Thoracic aorta (tissue), 2 donors: Measurements from ENCODE around the gene ACP2. TPM values are rescaled to one million over a fixed set of nuclear protein-coding genes. Genes with fewer than 3 reads are reported as not detected.

Experiments used
- ATAC-seq: fragments of 150-250 bp; one replicate; pipeline ENCODE4 v1.8.0; 2017; ENCODE audit warnings: low read depth; ENCODE audit not compliant: insufficient number of reproducible peaks, low FRiP score
- DNase-seq: peaks from one replicate; pipeline ENCODE4 v3.0.0-alpha.2; 2020; ENCODE audit warnings: low spot score
- H3K27ac ChIP-seq, 2 donors: fragments of 200-600 bp; sonication (generic); 1 replicate in 1 of 2; 2 replicates in 1 of 2; pipeline ENCODE4 v1.5.1; 2016; ENCODE audit warnings: mild to moderate bottlenecking in 2 of 2, moderate library complexity in 2 of 2
- H3K27me3 ChIP-seq: fragments of 200-600 bp; sonication (generic); replicated peaks from 2 replicates; pipeline ENCODE4 v1.6.0; 2016; ENCODE audit warnings: mild to moderate bottlenecking; ENCODE audit not compliant: insufficient read depth
- H3K36me3 ChIP-seq: fragments of 200-600 bp; sonication (generic); one replicate; pipeline ENCODE4 v1.5.1; 2016
- H3K4me1 ChIP-seq, 2 donors: fragments of 200-600 bp; sonication (generic); 1 replicate in 1 of 2; 2 replicates in 1 of 2; pipeline versions ENCODE4 v1.5.1 to v1.6.0; 2016; ENCODE audit warnings: low read depth in 2 of 2, mild to moderate bottlenecking in 1 of 2; ENCODE audit not compliant: control insufficient read depth in 1 of 2
- H3K4me3 ChIP-seq: fragments of 200-600 bp; sonication (generic); 2 replicates; pipeline ENCODE4 v1.5.1; 2016; ENCODE audit warnings: mild to moderate bottlenecking
- H3K9me3 ChIP-seq: fragments of 200-600 bp; sonication (generic); 2 replicates; pipeline ENCODE4 v1.5.1; 2016
- total RNA-seq, 2 donors: library from RNA; depleted of rRNA; stranded (reverse); fragments of >200 nt; gene quantifications; one replicate each; pipeline versions ENCODE4 v1.1.0 to v1.2.3, GENCODE V29; 2016
- TF ChIP-seq, protein P1 (sequence below): fragments of 200-600 bp; sonication (generic); IDR thresholded peaks from one replicate; pipeline ENCODE4 v1.5.1; 2019; ENCODE audit warnings: antibody characterized with exemption

The ACP2 gene
- total RNA-seq, 2 donors from 2014 or later = 39.4 to 59.7 TPM

DNA sequence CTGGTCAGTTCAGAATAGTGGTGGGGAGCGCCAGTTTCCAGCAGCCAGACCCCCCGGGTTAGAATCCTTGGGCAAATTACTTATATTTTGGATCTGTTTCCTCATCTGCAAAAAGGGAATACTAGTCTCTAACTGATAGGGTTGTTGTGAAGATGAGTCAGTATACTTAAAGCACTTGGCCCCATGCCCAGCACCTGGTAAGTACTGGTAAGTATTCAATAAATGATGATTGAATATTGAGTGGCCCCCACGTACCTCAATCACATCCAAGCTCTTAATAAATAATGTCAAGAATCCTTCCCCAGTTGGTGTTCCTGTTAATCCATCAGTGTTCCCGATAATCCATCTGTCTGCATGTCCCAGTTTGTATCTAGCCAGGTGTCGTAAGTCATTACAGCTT is 12.1 kb downstream of the ACP2 start:
- no peaks in the 10 kb centered on the region for H3K4me1 ChIP-seq
- H3K36me3 ChIP-seq = peaks cover 37% of the 10 kb centered on the region
- H3K27me3 ChIP-seq = no peaks in the 10 kb centered on the region
- TF ChIP-seq, protein P1, sequence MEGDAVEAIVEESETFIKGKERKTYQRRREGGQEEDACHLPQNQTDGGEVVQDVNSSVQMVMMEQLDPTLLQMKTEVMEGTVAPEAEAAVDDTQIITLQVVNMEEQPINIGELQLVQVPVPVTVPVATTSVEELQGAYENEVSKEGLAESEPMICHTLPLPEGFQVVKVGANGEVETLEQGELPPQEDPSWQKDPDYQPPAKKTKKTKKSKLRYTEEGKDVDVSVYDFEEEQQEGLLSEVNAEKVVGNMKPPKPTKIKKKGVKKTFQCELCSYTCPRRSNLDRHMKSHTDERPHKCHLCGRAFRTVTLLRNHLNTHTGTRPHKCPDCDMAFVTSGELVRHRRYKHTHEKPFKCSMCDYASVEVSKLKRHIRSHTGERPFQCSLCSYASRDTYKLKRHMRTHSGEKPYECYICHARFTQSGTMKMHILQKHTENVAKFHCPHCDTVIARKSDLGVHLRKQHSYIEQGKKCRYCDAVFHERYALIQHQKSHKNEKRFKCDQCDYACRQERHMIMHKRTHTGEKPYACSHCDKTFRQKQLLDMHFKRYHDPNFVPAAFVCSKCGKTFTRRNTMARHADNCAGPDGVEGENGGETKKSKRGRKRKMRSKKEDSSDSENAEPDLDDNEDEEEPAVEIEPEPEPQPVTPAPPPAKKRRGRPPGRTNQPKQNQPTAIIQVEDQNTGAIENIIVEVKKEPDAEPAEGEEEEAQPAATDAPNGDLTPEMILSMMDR = no peak
- H3K27ac ChIP-seq = no peak overlapping the region
- H3K4me3 ChIP-seq = no peak overlapping the region
- no peak for ATAC-seq
- H3K9me3 ChIP-seq = no peaks in the 10 kb centered on the region
- DNase-seq = no peak

DNA sequence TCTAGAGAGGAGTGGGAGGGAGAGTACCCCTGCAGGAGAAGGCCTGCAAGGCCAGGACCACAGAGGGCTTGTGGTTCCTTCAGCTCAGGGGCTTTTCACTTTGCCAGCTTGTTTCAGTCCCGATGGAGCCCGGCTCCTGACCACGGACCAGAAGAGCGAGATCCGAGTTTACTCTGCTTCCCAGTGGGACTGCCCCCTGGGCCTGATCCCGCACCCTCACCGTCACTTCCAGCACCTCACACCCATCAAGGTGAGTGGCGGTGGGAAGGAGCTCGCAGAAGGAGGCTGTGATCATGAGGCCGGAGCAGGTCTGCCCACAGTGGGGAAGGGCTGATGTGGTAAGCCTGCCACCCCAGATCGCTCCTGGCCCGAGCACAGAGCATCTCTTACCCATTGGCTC is 13.5 kb downstream of the ACP2 start:
- H3K9me3 ChIP-seq = no peaks in the 10 kb centered on the region
- no peak overlapping the region for H3K27ac ChIP-seq
- H3K4me1 ChIP-seq = no peaks in the 10 kb centered on the region
- no peaks in the 10 kb centered on the region for H3K27me3 ChIP-seq
- no peak overlapping the region for H3K4me3 ChIP-seq
- ATAC-seq (no peak), DNase-seq (no peak)
- H3K36me3 ChIP-seq = peaks cover 30% of the 10 kb centered on the region
- TF ChIP-seq, protein P1 = no peak

DNA sequence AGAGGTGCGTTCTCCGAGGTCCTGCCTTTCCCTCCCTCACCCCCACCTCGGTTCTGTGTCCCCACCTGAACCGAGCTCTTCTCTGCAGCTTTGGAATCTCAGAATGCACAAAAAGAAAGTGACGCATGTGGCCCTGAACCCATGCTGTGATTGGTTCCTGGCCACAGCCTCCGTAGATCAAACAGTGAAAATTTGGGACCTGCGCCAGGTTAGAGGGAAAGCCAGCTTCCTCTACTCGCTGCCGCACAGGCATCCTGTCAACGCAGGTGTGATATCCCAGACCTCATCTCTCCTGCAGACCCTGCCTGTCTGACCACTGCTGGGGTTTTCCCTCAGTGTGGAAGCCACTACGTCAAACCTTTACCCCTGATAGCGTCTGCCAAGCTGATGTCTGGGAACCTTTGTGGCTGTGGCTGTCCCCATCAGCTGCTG is 13.9 kb downstream of the ACP2 start:
- no peaks in the 10 kb centered on the region for H3K9me3 ChIP-seq
- peaks cover 26% of the 10 kb centered on the region for H3K36me3 ChIP-seq
- no peak overlapping the region for H3K4me3 ChIP-seq
- H3K4me1 ChIP-seq = no peaks in the 10 kb centered on the region
- H3K27ac ChIP-seq = no peak overlapping the region
- no peak for DNase-seq
- TF ChIP-seq, protein P1 = no peak
- ATAC-seq = no peak
- H3K27me3 ChIP-seq = no peaks in the 10 kb centered on the region

DNA sequence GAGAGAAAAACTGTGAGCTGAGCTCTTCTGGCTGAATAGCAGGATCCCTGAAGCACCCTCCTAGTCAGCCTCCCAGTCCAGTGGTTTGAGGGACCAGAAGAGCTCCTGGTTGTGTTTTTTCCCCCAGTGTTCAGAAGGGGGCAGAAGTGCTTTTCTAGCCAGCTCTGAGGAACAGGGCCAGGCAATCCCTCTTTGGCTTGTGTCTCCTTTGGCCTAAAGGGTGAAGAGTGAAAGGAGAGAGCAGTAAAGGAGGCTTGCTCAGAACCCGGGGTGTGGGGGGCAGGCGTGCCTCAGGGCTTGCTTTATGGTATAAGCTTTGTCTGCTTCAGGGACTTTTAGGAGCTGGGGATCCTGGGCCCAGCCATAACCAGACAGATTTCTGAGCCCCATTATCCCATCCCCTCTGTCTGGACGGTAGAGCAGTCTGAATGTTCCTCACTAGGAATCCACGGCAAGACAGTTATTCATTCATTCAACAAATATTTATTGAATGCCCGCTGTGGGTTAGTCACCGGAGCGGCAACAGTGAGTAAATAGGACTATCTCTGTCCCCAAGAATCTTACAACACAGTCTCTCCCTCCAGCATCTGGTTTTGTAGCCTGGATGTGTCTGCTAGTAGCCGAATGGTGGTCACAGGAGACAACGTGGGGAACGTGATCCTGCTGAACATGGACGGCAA is 14.5 kb downstream of the ACP2 start:
- no peaks in the 10 kb centered on the region for H3K27me3 ChIP-seq
- no peak overlapping the region for H3K27ac ChIP-seq
- TF ChIP-seq, protein P1 = no peak
- H3K4me1 ChIP-seq = no peaks in the 10 kb centered on the region
- H3K36me3 ChIP-seq = peaks cover 20% of the 10 kb centered on the region
- DNase-seq = no peak
- H3K4me3 ChIP-seq = no peak overlapping the region
- ATAC-seq = no peak
- no peaks in the 10 kb centered on the region for H3K9me3 ChIP-seq

DNA sequence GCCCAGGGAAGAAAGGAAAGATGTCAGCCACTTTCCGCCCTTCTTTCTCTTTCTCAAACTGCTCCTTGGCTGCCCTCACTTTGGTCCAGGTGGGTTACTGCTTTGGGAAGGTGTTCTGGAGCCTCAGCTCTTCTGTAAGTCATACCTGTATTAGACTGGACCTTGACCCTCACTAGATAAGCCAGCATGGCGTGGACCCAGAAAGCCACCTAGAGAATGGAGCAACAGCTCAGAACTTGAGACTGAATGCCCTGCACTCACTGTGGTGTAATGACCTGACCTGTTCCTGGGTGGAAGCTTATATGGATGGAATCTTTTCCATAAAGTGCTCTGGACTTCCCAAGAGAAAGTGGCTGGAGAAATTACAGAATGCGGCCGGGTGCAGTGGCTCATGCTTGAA is 15.6 kb downstream of the ACP2 start:
- Histone ChIP-seq H3K4me1 (no peaks in the 10 kb centered on the region), H3K9me3 (no peaks in the 10 kb centered on the region), H3K36me3 (peaks cover 20% of the 10 kb centered on the region), H3K27ac (no peak overlapping the region), H3K27me3 (no peaks in the 10 kb centered on the region), H3K4me3 (no peak overlapping the region)
- no peak for DNase-seq
- TF ChIP-seq, protein P1 = no peak
- no peak for ATAC-seq
